Ovary (tissue), 3 donors: ENCODE data around the gene ADGRE1.

Source experiments
- CTCF ChIP-seq, 3 donors: fragments of 450-650 bp in 2 of 3; fragments of 200-600 bp in 1 of 3; IDR thresholded peaks; one replicate each; pipeline versions ENCODE4 v1.5.1 to v1.8.0; 2016 to 2022; ENCODE audit warnings: antibody characterized with exemption in 3 of 3, mild to moderate bottlenecking in 1 of 3
- EP300 ChIP-seq: sonication (generic); formaldehyde crosslinking; IDR thresholded peaks from one replicate; pipeline ENCODE4 v1.6.1; 2017; ENCODE audit warnings: antibody characterized with exemption
- POLR2A ChIP-seq: fragments of 450-650 bp; IDR thresholded peaks from one replicate; pipeline ENCODE4 v1.6.1; 2017; ENCODE audit warnings: antibody characterized with exemption, mild to moderate bottlenecking, moderate library complexity
- donor health status: DM: no; HTN: no; CAD: no.

GRCh38 chr19:6886277-6886897 is 992 bp upstream of the ADGRE1 start:
- no peak for TF ChIP-seq CTCF (IDR thresholded peaks at IDR 0.05)
- no peak for TF ChIP-seq POLR2A
- TF ChIP-seq EP300: no peak
